ENCODE results near the gene KHDC3L. TPM values are rescaled to one million over a fixed set of nuclear protein-coding genes. Genes with fewer than 3 reads are reported as not detected.
"Not testable (repeated sequence)": the region's sequence is repeated elsewhere in the genome, so short reads cannot be mapped to it uniquely, and the experiment has no call there.

Gene KHDC3L
- total RNA-seq, 8 experiments from 2014 or later, result 0.29 to 1.0 (median 0.71) TPM; not detected in 4

DNA sequence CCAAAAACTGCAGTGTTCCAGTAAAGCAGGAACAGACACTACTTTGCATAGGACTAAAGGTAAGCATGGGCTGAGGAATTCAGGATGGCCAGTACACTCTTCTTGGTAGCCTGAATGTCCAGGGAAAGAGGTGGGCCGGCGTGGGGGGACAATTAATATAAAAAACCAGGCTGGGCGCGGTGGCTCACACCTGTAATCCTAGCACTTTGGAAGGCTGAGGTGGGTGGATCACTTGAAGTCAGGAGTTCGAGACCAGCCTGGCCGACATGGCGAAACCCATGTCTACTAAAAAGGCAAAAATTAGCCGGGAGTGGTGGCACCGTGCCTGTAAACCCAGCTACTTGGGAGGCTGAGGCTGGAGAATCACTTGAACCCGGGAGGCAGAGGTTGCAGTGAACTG, 19.1 kb downstream of the KHDC3L start:
- H3K4me3 ChIP-seq; in situ Hi-C loops (cut with MboI; ENCODE audit: low pct_unique_long_range_greater_than_20kb in 2 of 9, low sequenced_read_pairs in 9 of 9, unreplicated experiment in 9 of 9); ATAC-seq (replicated peaks in 6 of 8); H3K4me1 ChIP-seq (replicated peaks in 1 of 2); H3K27ac ChIP-seq: not testable (repeated sequence)
- WGBS, 10 experiments, result 40 to 100% (median 87%) methylated on average over 1 to 9 of the region's 10 CpGs; no CpG with 5 or more reads in 3 of the 10 experiments

DNA sequence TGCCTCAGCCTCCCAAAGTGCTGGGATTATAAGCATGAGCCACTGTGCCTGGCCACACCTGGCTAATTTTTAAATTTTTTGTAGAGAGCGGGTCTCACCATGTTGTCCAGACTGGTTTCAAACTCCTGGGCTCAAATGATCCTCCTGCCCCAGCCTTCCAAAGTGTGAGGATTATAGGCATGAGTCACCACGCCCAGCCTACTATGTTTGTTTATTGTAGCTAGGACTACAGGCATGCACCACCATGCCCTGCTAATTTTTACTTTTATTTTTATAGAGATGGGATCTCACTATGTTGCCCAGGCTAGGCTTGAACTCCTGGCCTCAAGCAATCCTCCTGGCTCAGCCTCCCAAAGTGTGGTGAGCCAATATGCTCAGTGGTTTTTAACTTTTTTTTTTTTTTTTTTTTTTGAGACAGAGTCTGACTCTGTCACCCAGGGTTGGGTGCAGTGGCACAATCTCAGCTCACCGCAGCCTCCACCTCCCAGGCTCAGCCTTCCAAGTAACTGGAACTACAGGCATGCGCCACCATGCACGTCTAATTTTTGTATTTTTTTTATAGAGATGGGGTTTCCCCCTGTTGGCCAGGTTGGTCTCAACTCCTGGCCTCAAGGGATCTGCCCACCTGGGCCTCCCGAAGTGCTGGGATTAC, 20.1 kb downstream of the KHDC3L start:
- no peak overlapping the region for H3K4me3 ChIP-seq
- in situ Hi-C loops (cut with MboI; ENCODE audit: low pct_unique_long_range_greater_than_20kb in 2 of 9, low sequenced_read_pairs in 9 of 9, unreplicated experiment in 9 of 9), result no loop called here
- no peak overlapping the region for H3K27ac ChIP-seq
- H3K4me1 ChIP-seq (replicated peaks in 1 of 2), result no peaks in the 10 kb centered on the region
- 53 to 100% (median 90%) methylated on average over 1 to 4 of the region's 6 CpGs; no CpG with 5 or more reads in 1 of the 10 experiments for WGBS, 10 experiments
- peak in 2 of 8 experiments; percentile 63 to 71 for ATAC-seq (replicated peaks in 6 of 8)

DNA sequence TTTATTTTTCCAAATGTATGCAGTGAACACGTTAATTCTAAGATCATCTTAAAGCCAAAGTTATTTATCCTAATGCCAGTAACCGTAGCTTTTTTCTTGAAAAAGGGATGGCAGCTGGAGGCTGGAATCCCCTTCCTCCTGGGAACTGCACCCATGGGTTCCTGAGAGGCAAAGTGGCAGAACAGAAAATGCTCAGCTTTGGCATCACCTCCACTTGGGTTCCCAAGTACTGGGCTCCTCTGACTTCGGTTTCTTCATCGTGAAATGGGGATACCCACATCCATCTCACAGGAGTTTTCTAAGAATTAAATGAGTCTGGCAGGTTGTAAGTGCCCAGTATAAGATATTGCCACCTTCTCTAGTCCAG, 26.0 kb downstream of the KHDC3L start:
- H3K4me3 ChIP-seq, result peak overlapping the region in 4 of 5 donors; percentile 36 to 48 (median 38)
- 30 to 90% (median 47%) methylated on average over 2 to 4 of the region's 4 CpGs; no CpG with 5 or more reads in 1 of the 10 experiments for WGBS, 10 experiments
- in situ Hi-C loops (cut with MboI; ENCODE audit: low pct_unique_long_range_greater_than_20kb in 2 of 9, low sequenced_read_pairs in 9 of 9, unreplicated experiment in 9 of 9), result no loop called here
- peak in 7 of 8 experiments; percentile 5 to 48 (median 20) for ATAC-seq (replicated peaks in 6 of 8)
- H3K4me1 ChIP-seq (replicated peaks in 1 of 2), result no peaks in the 10 kb centered on the region
- H3K27ac ChIP-seq, result no peak overlapping the region

DNA sequence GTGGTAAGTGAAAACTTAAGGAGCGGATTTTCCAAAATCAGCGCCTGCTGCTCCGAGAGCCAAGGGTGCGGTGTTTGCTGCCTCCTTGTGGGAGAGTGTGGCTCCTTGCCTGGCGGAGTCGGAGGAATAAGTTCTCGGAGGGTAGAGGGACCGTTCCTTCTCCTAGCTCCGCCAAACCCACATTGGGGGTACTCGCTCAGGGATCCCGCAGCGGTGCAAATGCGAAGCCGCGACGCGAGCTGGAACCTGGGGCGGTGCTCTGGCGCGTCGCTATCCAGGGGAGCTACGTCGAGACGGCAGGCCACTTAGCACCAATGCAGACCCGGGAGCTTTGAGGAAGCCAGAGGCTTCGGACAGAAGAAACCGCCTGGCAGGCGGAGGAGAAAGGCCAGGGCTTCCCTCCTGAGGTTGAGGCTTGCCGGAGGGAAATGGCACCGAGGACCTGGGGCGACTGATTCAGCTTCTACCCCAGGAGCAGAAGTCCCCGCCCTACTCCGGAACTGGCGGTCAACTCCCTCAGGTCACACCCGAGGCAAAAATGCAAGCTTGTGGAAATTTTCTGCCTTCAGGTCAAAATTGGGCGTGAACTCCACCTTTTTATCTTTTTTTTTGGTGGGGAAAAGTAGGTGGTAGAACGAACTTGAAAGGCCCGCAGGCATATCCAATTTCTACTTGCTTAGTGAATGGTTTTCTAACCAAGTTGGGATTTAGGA, 26.5 kb downstream of the KHDC3L start:
- ATAC-seq (replicated peaks in 6 of 8), result peak; percentile 81 to 97 (median 84)
- WGBS, 10 experiments, result 0 to 80% (median 11%) methylated on average over 1 to 16 of the region's 38 CpGs; no CpG with 5 or more reads in 2 of the 10 experiments
- Histone ChIP-seq H3K4me1 (replicated peaks in 1 of 2) (no peaks in the 10 kb centered on the region), H3K4me3 (peak overlapping the region; percentile 18 to 48 (median 37)), H3K27ac (no peak overlapping the region)
- in situ Hi-C loops (cut with MboI; ENCODE audit: low pct_unique_long_range_greater_than_20kb in 2 of 9, low sequenced_read_pairs in 9 of 9, unreplicated experiment in 9 of 9), result no loop called here

DNA sequence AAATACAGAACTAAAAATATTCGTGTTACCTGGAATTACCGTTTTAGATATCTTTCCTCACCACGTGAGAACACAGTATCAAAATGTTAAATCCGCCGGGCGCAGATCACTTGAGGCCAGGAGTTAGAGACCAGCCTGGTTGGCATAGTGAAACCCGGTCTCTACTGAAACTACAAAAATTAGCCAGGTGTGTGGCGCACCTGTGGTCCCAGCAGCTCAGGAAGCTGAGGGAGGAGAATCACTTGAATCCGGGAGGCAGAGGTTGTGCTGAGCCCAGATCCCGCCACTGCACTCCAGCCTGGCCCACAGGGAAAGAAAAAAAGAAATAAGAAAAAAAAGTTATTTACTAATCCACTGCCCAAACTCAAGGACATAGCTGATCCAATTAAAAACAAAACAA, 27.4 kb downstream of the KHDC3L start:
- WGBS, 10 experiments, result 63 to 100% (median 83%) methylated on average over 1 to 6 of the region's 10 CpGs; no CpG with 5 or more reads in 4 of the 10 experiments
- no peak for ATAC-seq (replicated peaks in 6 of 8)
- Histone ChIP-seq H3K4me1 (replicated peaks in 1 of 2) (no peaks in the 10 kb centered on the region), H3K27ac (no peak overlapping the region), H3K4me3 (no peak overlapping the region)
- in situ Hi-C loops (cut with MboI; ENCODE audit: low pct_unique_long_range_greater_than_20kb in 2 of 9, low sequenced_read_pairs in 9 of 9, unreplicated experiment in 9 of 9), result no loop called here

DNA sequence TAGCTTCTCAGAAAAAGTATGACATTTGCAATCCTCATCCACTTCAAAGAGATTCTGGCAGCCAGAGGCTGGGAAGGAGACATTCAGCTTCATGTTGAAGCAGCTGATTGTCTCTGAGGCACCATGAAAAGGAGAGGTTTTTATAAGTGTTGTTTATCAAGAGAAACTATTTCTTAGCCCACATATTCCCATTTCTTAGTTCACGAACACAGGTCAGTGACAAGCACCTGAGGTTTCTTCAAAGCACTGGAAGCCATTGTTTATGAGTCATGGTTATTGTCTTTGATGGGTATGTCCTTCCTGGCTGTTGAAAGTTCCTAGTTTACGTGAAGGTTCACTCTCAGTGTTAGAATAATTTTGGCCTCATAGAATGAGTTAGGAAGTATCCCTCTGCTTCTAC, 29.2 kb downstream of the KHDC3L start:
- no peak for ATAC-seq (replicated peaks in 6 of 8)
- no peak overlapping the region for H3K4me3 ChIP-seq
- no peak overlapping the region for H3K27ac ChIP-seq
- H3K4me1 ChIP-seq (replicated peaks in 1 of 2), result no peaks in the 10 kb centered on the region
- in situ Hi-C loops (cut with MboI; ENCODE audit: low pct_unique_long_range_greater_than_20kb in 2 of 9, low sequenced_read_pairs in 9 of 9, unreplicated experiment in 9 of 9), result no loop called here
- WGBS, 10 experiments, result 67 to 96% (median 75%) methylated on average over 1 to 2 of the region's 2 CpGs; no CpG with 5 or more reads in 2 of the 10 experiments

DNA sequence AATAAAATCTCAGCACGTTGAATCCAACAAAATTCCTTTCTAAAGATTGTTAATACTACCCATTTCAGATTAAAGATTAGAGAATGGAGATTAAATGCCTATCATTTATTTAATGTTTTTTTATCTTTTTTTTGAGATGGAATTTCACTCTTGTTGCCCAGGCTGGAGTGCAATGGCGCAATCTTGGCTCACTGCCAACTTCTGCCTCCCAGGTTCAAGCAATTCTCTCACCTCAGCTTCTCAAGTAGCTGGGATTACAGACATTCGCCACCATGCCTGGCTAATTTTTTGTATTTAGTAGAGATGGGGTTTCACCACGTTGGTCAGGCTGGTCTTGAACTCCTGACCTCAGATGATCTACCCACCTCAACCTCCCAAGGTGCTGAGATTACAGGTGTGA, 29.7 kb downstream of the KHDC3L start:
- in situ Hi-C loops (cut with MboI; ENCODE audit: low pct_unique_long_range_greater_than_20kb in 2 of 9, low sequenced_read_pairs in 9 of 9, unreplicated experiment in 9 of 9); H3K4me1 ChIP-seq (replicated peaks in 1 of 2); H3K27ac ChIP-seq; H3K4me3 ChIP-seq; ATAC-seq (replicated peaks in 6 of 8): not testable (repeated sequence)
- WGBS, 10 experiments, result 14 to 98% (median 63%) methylated on average over 1 to 4 of the region's 4 CpGs; no CpG with 5 or more reads in 2 of the 10 experiments

DNA sequence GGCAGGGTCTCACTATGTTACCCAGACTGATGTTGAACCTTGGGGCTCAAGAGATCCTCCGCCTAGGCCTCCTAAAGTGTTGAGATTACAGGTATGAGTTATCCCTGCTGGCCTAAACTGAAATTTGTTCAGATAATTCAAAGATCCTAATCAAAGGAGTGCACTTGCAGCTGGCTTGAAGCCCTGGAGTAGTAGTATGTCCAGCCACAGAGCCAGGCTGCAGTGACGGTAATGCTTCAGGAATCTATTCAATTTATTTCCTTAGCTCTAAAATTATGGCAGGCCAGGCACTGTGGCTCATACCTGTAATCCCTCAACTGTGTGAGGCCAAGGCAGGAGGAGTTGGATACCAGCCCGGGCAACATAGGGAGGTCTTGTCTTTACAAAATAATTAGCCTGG, 30.8 kb downstream of the KHDC3L start:
- in situ Hi-C loops (cut with MboI; ENCODE audit: low pct_unique_long_range_greater_than_20kb in 2 of 9, low sequenced_read_pairs in 9 of 9, unreplicated experiment in 9 of 9), result no loop called here
- ATAC-seq (replicated peaks in 6 of 8), result no peak
- no peak overlapping the region for H3K4me3 ChIP-seq
- no peak overlapping the region for H3K27ac ChIP-seq
- 75 to 100% (median 100%) methylated on average over 1 to 3 of the region's 3 CpGs; no CpG with 5 or more reads in 3 of the 10 experiments for WGBS, 10 experiments
- no peaks in the 10 kb centered on the region for H3K4me1 ChIP-seq (replicated peaks in 1 of 2)

DNA sequence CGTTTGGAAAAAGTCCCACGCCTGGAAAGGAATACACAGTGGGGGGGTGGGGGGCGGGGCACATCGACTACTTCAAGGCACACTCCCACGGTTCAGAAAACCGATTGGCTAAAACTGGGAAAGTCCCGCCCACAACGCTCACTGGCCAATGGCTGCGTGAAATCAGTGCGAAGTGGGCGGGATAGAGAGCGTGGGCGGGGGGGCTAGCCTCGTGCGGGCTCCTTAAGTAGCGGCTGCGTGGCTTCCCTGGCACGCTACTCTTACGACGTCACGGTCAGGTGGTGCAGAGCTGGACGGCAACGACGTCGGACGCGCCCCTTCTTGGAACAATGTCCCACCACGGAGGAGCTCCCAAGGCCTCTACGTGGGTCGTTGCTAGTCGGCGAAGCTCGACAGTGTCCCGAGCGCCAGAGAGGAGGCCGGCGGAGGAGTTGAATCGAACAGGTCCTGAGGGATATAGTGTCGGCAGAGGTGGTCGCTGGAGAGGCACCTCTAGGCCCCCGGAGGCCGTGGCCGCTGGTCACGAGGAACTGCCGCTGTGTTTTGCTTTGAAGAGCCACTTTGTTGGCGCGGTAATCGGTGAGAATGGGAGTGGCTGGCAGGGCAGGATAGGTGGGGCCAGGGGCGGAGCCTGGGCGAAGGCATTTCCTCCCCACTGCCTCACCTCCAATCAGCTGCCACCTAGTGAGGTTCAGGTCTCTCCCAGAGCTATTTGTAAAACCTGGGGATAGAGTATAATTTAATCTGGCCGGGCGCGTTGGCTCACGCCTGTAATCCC, 32.3 kb downstream of the KHDC3L start, which contains the start of gene DDX43:
Gene DDX43, plus strand, starts transcription at position 252 of the 778 bp plus-strand sequence. Its CDS starts 78 bp downstream, at position 330.
- in situ Hi-C loops (cut with MboI; ENCODE audit: low pct_unique_long_range_greater_than_20kb in 2 of 9, low sequenced_read_pairs in 9 of 9, unreplicated experiment in 9 of 9), result no loop called here
- 89 to 100% (median 94%) methylated on average over 2 to 14 of the region's 54 CpGs; no CpG with 5 or more reads in 3 of the 10 experiments for WGBS, 10 experiments
- peak in 1 of 8 experiments; percentile 56 for ATAC-seq (replicated peaks in 6 of 8)
- no peak within 1 kb of the TSS for H3K27ac ChIP-seq
- H3K4me3 ChIP-seq, result no peak within 1 kb of the TSS
- no peaks in the 10 kb centered on the region for H3K4me1 ChIP-seq (replicated peaks in 1 of 2)

DNA sequence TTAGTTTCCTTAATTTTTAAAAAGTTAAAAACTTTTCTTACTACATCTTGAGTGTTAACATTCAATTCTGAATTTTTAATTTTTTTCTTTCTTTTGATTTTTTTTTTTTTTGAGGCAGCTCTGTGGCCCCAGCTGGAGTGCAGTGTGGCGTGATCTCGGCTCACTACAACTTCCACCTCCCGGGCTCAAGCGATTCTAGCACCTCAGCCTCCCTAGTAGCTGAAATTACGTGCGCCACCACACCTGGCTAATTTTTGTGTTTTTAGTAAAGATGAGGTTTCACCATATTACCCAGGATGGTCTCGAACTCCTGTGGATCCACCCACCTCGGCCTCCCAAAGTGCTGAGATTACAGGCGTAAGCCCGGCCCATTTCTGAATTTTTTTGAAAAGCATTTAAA, 33.4 kb downstream of the KHDC3L start:
- Histone ChIP-seq H3K4me3 (no peak overlapping the region), H3K4me1 (replicated peaks in 1 of 2) (no peaks in the 10 kb centered on the region), H3K27ac (no peak overlapping the region)
- 67 to 99% (median 94%) methylated on average over 3 to 10 of the region's 10 CpGs for WGBS, 10 experiments
- in situ Hi-C loops (cut with MboI; ENCODE audit: low pct_unique_long_range_greater_than_20kb in 2 of 9, low sequenced_read_pairs in 9 of 9, unreplicated experiment in 9 of 9), result no loop called here
- ATAC-seq (replicated peaks in 6 of 8), result no peak

DNA sequence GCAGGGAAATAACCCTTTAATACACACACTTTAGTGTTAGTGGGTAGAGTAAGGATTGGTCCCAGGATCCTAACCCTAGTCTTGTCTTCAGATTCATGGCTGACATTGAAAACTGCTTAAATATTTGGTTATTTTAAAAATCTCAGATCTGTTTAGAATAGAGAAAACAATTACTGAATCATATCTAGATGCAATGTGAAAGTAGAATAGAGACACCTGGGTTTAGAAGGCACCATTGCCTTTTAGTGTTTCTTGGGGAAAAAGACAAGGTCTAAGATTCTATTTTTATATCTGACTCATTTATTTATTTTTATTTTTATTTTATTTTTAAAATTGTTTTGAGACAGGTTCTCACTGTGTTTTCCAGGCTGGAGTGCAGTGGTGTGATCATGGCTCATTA, 38.2 kb downstream of the KHDC3L start:
- Histone ChIP-seq H3K4me3 (no peak overlapping the region), H3K4me1 (replicated peaks in 1 of 2) (no peaks in the 10 kb centered on the region), H3K27ac (no peak overlapping the region)
- in situ Hi-C loops (cut with MboI; ENCODE audit: low pct_unique_long_range_greater_than_20kb in 2 of 9, low sequenced_read_pairs in 9 of 9, unreplicated experiment in 9 of 9), result no loop called here
- ATAC-seq (replicated peaks in 6 of 8), result no peak

DNA sequence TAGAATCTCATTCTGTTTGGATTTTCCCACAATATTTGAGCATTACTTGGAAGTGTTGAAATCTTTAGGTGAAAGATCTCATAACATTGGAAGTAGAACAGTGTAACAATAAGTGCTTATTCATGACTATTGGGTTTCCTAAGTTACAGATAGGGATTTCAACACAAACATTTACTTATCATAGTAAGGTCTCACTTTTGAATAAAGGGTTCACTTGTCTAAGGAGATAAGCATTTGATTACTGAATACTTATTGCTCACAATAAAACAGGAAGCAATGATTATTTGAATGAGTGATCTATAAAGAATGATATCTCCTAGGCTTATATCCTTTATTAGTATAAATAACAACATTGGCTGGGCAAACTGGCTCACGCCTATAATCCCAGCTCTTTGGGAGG, 46.9 kb downstream of the KHDC3L start:
- 50 to 100% (median 90%) methylated on average over 1 of the region's 1 CpG; no CpG with 5 or more reads in 4 of the 10 experiments for WGBS, 10 experiments
- no peak for ATAC-seq (replicated peaks in 6 of 8)
- H3K4me3 ChIP-seq, result no peak overlapping the region
- H3K27ac ChIP-seq, result no peak overlapping the region
- H3K4me1 ChIP-seq (replicated peaks in 1 of 2), result no peaks in the 10 kb centered on the region
- in situ Hi-C loops (cut with MboI; ENCODE audit: low pct_unique_long_range_greater_than_20kb in 2 of 9, low sequenced_read_pairs in 9 of 9, unreplicated experiment in 9 of 9), result no loop called here

DNA sequence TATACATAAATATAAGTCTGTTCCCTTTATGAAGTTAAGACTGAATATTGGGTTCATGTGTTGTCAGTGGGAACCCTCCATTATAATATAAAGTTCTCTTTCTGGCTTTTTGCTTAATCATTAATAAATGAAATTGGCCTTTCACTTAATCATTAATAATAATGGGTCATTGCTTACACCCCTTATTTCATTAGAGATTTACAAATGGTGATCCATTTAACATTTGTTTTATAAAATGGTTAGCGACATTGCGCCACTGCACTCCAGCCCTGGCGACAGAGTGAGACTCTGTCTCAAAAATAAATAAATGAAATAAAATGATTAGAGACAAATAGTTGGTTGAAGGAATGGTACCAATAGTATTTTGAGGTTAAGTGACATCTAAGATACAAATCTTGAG, 50.6 kb downstream of the KHDC3L start:
- Histone ChIP-seq H3K4me1 (replicated peaks in 1 of 2) (no peaks in the 10 kb centered on the region), H3K4me3 (no peak overlapping the region), H3K27ac (no peak overlapping the region)
- no peak for ATAC-seq (replicated peaks in 6 of 8)
- in situ Hi-C loops (cut with MboI; ENCODE audit: low pct_unique_long_range_greater_than_20kb in 2 of 9, low sequenced_read_pairs in 9 of 9, unreplicated experiment in 9 of 9), result no loop called here
- WGBS, 10 experiments, result 86 to 100% (median 100%) methylated on average over 3 of the region's 3 CpGs; no CpG with 5 or more reads in 1 of the 10 experiments

Measured in motor neuron (in vitro differentiated cells).